GM06990 (cell line): ENCODE data around the gene ACTR1A.

Source experiments
- DNase-seq: peaks from one replicate; pipeline ENCODE4 v3.0.0-alpha.2; 2011; ENCODE audit not compliant: insufficient read length; ENCODE audit errors: extremely low read depth
- H3K27me3 ChIP-seq: replicated peaks from 2 replicates; pipeline ENCODE4 v1.6.0; 2011; ENCODE audit warnings: low read length; ENCODE audit not compliant: control insufficient read depth, insufficient read depth
- H3K36me3 ChIP-seq: 2 replicates; pipeline ENCODE4 v1.5.1; 2011; ENCODE audit warnings: low read length; ENCODE audit not compliant: control insufficient read depth, insufficient read depth
- H3K4me3 ChIP-seq: replicated peaks from 2 replicates; pipeline ENCODE4 v1.5.1; 2011; ENCODE audit warnings: low read depth, mild to moderate bottlenecking, control low read depth, low read length
- CTCF ChIP-seq: IDR thresholded peaks from 2 replicates; pipeline ENCODE4 v1.5.1; 2011; ENCODE audit warnings: low read length, control low read depth, mild to moderate bottlenecking, inconsistent platforms; ENCODE audit not compliant: insufficient read depth, poor library complexity, severe bottlenecking

ACTR1A gene

GRCh38 chr10:102523250-102524029, 20.9 kb upstream of the ACTR1A start:
- Histone ChIP-seq H3K36me3 (no peaks in the 10 kb centered on the region; the same call in 1 of the 2 replicates), H3K27me3 (no peaks in the 10 kb centered on the region), H3K4me3 (no peak overlapping the region)
- TF ChIP-seq CTCF, result no peak
- DNase-seq, result no peak

GRCh38 chr10:102522874-102523249, 20.4 kb upstream of the ACTR1A start:
- Histone ChIP-seq H3K27me3 (no peaks in the 10 kb centered on the region), H3K4me3 (no peak overlapping the region), H3K36me3 (no peaks in the 10 kb centered on the region; the same call in 1 of the 2 replicates)
- TF ChIP-seq CTCF, result no peak
- DNase-seq, result no peak

GRCh38 chr10:102519246-102519825, 16.8 kb upstream of the ACTR1A start:
- TF ChIP-seq CTCF, result no peak
- DNase-seq, result no peak

GRCh38 chr10:102517553-102517952, 15.0 kb upstream of the ACTR1A start:
- Histone ChIP-seq H3K36me3 (peaks cover 3% of the 10 kb centered on the region), H3K27me3 (no peaks in the 10 kb centered on the region), H3K4me3 (no peak overlapping the region)
- DNase-seq, result no peak
- TF ChIP-seq CTCF, result no peak

More at GRCh38 chr10:102519246-102519825, 16.8 kb upstream of the ACTR1A start:
- H3K4me3 ChIP-seq, result no peak overlapping the region
- H3K27me3 ChIP-seq, result no peaks in the 10 kb centered on the region
- peaks cover 3% of the 10 kb centered on the region for H3K36me3 ChIP-seq

- Histone ChIP-seq H3K36me3 (peaks cover 3% of the 10 kb centered on the region), H3K27me3 (no peaks in the 10 kb centered on the region), H3K4me3 (no peak overlapping the region)
- no peak for DNase-seq
- TF ChIP-seq CTCF, result no peak
Observed at GRCh38 chr10:102515724-102516123, 13.2 kb upstream of the ACTR1A start.
